ENCODE data around the gene RRP1B.

RRP1B gene

DNA sequence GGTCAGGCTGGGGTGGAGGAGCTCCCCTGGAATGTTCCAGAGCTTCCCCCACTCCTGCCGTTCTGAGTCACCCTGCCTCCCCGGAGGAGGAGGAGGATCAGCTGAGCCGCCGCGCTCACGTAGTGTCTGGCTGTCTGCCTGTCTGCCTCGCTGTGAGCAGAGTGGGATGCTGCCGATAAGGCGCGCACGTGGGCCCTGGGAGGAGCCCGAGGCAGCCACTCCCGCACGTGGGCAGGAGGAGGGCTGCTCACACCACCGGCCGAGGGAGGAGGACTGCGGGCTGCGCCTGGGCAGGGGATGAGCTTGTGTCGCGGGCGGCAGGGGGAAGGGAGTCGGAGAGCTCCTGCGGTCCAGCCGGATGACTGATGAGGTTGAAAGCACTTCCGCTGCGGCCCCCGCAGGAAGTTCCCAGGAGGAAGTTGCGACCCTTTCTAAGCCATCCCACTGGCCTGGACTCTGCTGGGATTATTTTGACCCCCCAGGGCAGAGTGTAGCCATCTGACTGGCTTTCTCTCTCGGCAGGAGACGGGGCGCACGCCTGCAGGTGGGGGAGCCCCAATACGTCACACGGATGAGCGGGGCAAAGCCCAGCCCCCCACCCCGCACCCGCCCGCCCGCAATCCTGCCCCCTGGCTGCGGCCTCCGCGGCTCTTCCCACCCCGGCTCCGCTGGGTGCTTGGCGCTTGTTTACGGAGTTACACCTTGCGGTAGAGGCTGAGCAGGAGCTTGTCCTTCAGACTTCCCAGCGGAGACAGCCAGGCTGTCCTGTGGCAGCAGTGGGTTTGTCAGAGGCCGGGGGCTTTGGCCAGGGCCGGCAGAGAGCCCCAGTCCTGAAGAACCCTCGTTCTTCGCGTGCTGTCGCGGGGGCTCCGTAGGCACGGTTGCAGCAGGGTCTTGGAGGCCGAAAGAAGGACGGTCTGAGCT, 69.4 kb downstream of the RRP1B start:
- Histone ChIP-seq H3K4me1 (ENCODE audit: low read length) (no peaks in the 10 kb centered on the region), H3K4me2 (ENCODE audit: low read depth, low read length) (no peak overlapping the region), H3K79me2 (ENCODE audit: low read length) (peaks cover 99% of the 10 kb centered on the region)

DNA sequence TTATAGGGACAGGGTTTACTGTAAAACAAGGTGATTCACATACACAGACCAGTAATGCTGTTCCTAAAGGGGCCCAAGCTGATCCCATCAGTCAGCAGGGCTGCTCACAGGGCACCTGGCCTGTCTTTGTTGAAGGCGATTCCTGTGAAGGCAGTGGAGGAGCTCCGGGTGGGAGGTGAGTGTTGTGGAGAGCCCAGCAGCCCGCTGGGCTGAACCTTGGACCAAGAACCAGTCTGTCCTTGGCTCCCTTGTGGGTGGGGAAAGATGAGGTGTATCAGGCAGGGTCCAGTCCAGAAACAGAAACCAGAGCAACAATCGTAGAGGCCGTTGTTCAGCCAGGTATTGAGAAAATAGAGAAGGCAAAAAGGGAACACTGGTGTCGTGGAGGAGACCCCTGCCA, 72.1 kb downstream of the RRP1B start:
- peaks cover 12% of the 10 kb centered on the region; the same call in 1 of the 2 replicates for H3K36me3 ChIP-seq (replicated peaks; ENCODE audit: insufficient read depth, low read length)
- no peaks in the 10 kb centered on the region for H3K4me1 ChIP-seq (ENCODE audit: low read length)

More for the DNA sequence above, 69.4 kb downstream of the RRP1B start:
- H3K27ac ChIP-seq (ENCODE audit: low read length): no peak overlapping the region
- no peaks in the 10 kb centered on the region for H3K9me2 ChIP-seq (replicated peaks; ENCODE audit: insufficient read depth, low read length)
- TF ChIP-seq, protein P1, sequence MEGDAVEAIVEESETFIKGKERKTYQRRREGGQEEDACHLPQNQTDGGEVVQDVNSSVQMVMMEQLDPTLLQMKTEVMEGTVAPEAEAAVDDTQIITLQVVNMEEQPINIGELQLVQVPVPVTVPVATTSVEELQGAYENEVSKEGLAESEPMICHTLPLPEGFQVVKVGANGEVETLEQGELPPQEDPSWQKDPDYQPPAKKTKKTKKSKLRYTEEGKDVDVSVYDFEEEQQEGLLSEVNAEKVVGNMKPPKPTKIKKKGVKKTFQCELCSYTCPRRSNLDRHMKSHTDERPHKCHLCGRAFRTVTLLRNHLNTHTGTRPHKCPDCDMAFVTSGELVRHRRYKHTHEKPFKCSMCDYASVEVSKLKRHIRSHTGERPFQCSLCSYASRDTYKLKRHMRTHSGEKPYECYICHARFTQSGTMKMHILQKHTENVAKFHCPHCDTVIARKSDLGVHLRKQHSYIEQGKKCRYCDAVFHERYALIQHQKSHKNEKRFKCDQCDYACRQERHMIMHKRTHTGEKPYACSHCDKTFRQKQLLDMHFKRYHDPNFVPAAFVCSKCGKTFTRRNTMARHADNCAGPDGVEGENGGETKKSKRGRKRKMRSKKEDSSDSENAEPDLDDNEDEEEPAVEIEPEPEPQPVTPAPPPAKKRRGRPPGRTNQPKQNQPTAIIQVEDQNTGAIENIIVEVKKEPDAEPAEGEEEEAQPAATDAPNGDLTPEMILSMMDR (IDR thresholded peaks at IDR 0.05; ENCODE audit: low read length): no peak
- no peak for TF ChIP-seq EZH2 (optimal IDR thresholded peaks at IDR 0.05; ENCODE audit: low read depth, low read length)
- TF ChIP-seq EZH2phosphoT487 (IDR thresholded peaks at IDR 0.05; ENCODE audit: low read length): no peak
- H3K4me3 ChIP-seq (ENCODE audit: low read length): no peak overlapping the region
- H3K27me3 ChIP-seq (replicated peaks; ENCODE audit: insufficient read depth, low read length): no peaks in the 10 kb centered on the region
- no peak overlapping the region for H3K9ac ChIP-seq (ENCODE audit: low read length)
- no peak for DNase-seq
- peaks cover 63% of the 10 kb centered on the region for H4K20me1 ChIP-seq (ENCODE audit: insufficient read depth, low read length)
- H2AFZ ChIP-seq (ENCODE audit: low read length): no peak overlapping the region
- H3K9me3 ChIP-seq (replicated peaks; ENCODE audit: insufficient read depth, low read length): no peaks in the 10 kb centered on the region
- H3F3A ChIP-seq (ENCODE audit: insufficient read depth, low read length): 0 out of 2 replicates have a peak, but pooled peaks cover 5% of the 10 kb centered on the region
- peaks cover 10% of the 10 kb centered on the region for H3K36me3 ChIP-seq (replicated peaks; ENCODE audit: insufficient read depth, low read length)

DNA sequence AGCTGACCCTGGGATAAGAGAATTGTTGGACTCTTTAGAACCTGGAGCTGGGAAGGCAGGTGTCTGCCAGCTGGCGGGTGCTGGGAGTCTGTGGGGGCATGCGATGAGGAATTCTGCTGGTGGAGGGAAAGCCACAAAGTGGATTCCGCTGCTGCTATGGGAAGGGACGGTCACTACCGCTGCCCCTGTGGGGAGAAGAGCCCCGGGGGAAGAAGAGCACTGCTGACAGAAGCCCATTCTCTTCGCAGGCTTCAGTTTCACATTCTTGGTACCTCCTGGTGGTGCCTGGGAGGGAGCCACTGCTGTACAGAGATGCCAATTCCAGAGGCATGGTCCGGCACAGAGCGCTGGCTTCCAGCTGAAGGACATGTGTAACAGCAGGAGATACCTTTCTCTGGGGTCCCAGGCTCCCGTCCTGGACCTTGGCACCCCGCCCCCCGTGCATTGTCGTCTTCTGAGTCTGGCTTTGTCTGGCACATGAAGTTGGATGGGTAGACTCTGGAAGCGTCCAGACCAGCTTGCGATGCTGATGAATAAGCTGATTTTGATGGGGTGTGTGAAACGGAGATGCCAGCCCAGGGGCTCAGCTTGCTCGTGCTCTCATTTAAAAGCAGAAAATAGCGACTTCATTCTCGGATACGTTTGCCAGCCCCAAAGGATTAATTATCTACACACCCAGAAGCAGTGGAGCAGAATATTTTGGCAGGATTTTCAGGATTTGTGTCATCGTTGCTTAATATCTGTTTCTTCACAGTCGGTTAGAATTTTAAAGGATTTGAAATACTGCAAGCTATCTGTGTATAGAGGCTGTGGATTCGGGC, 72.7 kb downstream of the RRP1B start:
- no peak overlapping the region for H3K9ac ChIP-seq (ENCODE audit: low read length)
- H3K79me2 ChIP-seq (ENCODE audit: low read length): peaks cover 99% of the 10 kb centered on the region
- H4K20me1 ChIP-seq (ENCODE audit: insufficient read depth, low read length): peaks cover 61% of the 10 kb centered on the region
- H3K4me3 ChIP-seq (ENCODE audit: low read length): no peak overlapping the region
- no peak overlapping the region for H2AFZ ChIP-seq (ENCODE audit: low read length)
- no peaks in the 10 kb centered on the region for H3K9me2 ChIP-seq (replicated peaks; ENCODE audit: insufficient read depth, low read length)
- H3K27me3 ChIP-seq (replicated peaks; ENCODE audit: insufficient read depth, low read length): no peaks in the 10 kb centered on the region
- no peaks in the 10 kb centered on the region for H3K9me3 ChIP-seq (replicated peaks; ENCODE audit: insufficient read depth, low read length)
- 0 out of 2 replicates have a peak, but pooled peaks cover 5% of the 10 kb centered on the region for H3F3A ChIP-seq (ENCODE audit: insufficient read depth, low read length)
- TF ChIP-seq, protein P1 (IDR thresholded peaks at IDR 0.05; ENCODE audit: low read length): no peak
- TF ChIP-seq EZH2 (optimal IDR thresholded peaks at IDR 0.05; ENCODE audit: low read depth, low read length) (no peak), EZH2phosphoT487 (IDR thresholded peaks at IDR 0.05; ENCODE audit: low read length) (no peak)
- H3K27ac ChIP-seq (ENCODE audit: low read length): no peak overlapping the region
- no peak overlapping the region for H3K4me2 ChIP-seq (ENCODE audit: low read depth, low read length)
- peaks cover 18% of the 10 kb centered on the region; the same call in 1 of the 2 replicates for H3K36me3 ChIP-seq (replicated peaks; ENCODE audit: insufficient read depth, low read length)
- no peak for DNase-seq
- H3K4me1 ChIP-seq (ENCODE audit: low read length): no peaks in the 10 kb centered on the region

More for the DNA sequence above, 72.1 kb downstream of the RRP1B start:
- H3K79me2 ChIP-seq (ENCODE audit: low read length): peaks cover 99% of the 10 kb centered on the region
- peaks cover 65% of the 10 kb centered on the region for H4K20me1 ChIP-seq (ENCODE audit: insufficient read depth, low read length)
- H3K27me3 ChIP-seq (replicated peaks; ENCODE audit: insufficient read depth, low read length): no peaks in the 10 kb centered on the region
- no peak overlapping the region for H3K4me3 ChIP-seq (ENCODE audit: low read length)
- H3K27ac ChIP-seq (ENCODE audit: low read length): no peak overlapping the region
- DNase-seq: no peak
- 0 out of 2 replicates have a peak, but pooled peaks cover 5% of the 10 kb centered on the region for H3F3A ChIP-seq (ENCODE audit: insufficient read depth, low read length)
- H2AFZ ChIP-seq (ENCODE audit: low read length): no peak overlapping the region
- H3K9me2 ChIP-seq (replicated peaks; ENCODE audit: insufficient read depth, low read length): no peaks in the 10 kb centered on the region
- H3K4me2 ChIP-seq (ENCODE audit: low read depth, low read length): no peak overlapping the region
- no peaks in the 10 kb centered on the region for H3K9me3 ChIP-seq (replicated peaks; ENCODE audit: insufficient read depth, low read length)
- TF ChIP-seq EZH2 (optimal IDR thresholded peaks at IDR 0.05; ENCODE audit: low read depth, low read length) (no peak), EZH2phosphoT487 (IDR thresholded peaks at IDR 0.05; ENCODE audit: low read length) (no peak)
- TF ChIP-seq, protein P1 (IDR thresholded peaks at IDR 0.05; ENCODE audit: low read length): no peak
- H3K9ac ChIP-seq (ENCODE audit: low read length): no peak overlapping the region
